NCI-H2107 treated with DMSO at 0.1 percent for 48 hours (cell line): Measurements from ENCODE around the gene CHRNA3.
"Not testable (repeated sequence)": the region's sequence is repeated elsewhere in the genome, so short reads cannot be mapped to it uniquely, and the experiment has no call there.

ENCODE experiments used
- DNase-seq: peaks from one replicate; lab custom pipeline; 2025; ENCODE audit not compliant: unreplicated experiment; lab: John Stamatoyannopoulos, UW

CHRNA3 gene

GRCh38 chr15:78618490-78618934, 2.3 kb downstream of the CHRNA3 start:
- DNase-seq = peak; percentile 58

DNA sequence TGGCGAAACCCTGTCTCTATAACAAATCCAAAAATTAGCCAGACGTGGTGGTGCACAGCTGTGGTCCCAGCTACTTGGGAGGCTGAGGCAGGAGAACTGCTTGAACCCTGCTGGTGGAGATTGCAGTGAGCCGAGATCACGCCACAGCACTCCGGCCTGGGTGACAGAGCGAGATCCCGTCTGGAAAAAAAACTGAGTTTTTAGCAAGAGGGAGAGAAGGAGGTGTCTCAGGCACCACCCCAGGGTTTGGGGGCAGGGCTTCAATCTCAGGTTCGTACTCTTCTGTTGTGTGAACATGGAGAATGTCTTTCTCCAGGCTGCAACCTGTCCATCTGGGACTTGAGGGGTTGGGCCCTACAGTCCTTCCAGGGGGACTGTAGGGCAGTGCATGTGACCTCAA, 2.7 kb downstream of the CHRNA3 start:
- DNase-seq = no peak

GRCh38 chr15:78617516-78617915, 3.3 kb downstream of the CHRNA3 start:
- DNase-seq = no peak

DNA sequence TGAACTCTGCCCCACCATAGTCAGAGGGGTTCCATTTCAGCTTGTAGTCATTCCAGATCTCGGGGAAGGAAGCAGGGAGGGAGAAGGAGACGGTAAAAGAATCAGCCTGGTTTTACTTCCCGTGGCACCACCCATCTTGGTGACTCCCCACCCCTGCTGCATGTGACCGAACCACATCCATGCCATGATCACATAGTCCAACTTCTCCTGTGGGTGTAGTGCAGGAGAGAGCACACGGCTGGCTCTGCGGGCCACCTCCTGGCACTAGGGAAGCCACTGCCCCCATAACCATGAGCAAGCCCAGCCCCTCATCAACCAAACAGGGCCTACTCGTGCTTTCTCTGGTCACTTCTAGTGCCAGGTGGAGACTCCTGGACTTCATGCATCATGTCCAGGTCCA, 3.7 kb downstream of the CHRNA3 start:
- DNase-seq = no peak

DNA sequence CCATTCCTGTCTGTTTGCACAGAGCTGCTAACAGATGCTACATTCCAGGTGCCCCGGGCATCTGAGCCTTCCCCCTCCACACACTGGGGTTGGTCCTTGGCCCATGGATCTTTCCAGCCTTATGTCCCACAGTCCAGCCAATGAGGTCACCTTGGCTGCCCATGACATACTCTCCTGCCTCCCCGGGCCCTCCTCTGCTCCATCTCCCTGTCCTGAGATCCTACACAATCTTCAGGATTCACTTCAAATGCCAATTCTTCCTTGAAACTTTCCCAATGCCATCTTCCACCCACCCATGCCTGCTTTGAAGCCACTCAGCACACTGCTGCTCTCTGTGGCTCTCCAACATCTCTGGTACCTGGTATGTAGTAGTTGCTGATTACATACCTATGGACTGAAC, 4.3 kb downstream of the CHRNA3 start:
- DNase-seq = no peak

- no peak for DNase-seq
Measured at GRCh38 chr15:78615151-78615589, 5.6 kb downstream of the CHRNA3 start.

- DNase-seq = no peak
Measured at GRCh38 chr15:78614021-78614420, 6.8 kb downstream of the CHRNA3 start.

- DNase-seq = not testable (repeated sequence)
Measured at GRCh38 chr15:78609551-78609950, 11.2 kb downstream of the CHRNA3 start.

GRCh38 chr15:78605680-78606079, 15.1 kb downstream of the CHRNA3 start:
- no peak for DNase-seq

DNA sequence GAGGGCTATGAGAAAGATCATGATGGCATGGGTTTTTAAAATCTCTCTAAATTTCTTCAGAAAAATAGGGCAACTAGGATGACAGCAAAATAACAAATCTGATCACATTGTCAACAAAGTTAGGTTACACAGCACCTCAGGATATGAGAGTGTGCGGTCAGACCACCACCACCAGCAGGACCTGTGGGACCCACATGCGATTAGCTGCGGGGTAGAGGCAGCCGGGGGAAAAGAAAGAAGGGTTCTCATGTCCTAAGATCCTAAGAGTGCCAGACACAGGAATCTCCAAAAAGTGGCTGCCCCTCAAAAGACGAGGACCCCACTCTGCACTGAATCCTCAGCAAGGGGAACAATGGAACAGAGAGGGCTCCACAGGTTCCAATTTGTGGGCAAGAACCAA, 15.6 kb downstream of the CHRNA3 start:
- DNase-seq = no peak

DNA sequence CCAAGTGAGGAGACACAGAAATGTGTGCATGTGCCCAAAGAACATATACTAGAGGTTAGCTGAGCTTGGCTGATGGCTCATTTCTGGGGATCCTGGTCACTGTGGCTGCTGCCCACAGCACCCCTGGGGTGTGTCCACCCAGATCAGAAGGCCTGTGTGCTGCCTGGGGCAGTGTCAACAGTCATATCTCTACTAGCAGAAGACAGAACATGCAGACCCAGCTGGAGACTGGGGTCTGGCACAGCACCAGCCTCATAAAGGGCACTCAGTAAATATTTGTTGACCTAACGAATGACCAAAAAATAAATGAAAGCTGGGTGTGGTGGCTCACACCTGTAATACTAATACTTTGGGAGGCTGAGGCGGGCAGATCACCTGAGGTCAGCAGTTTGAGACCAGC, 16.4 kb downstream of the CHRNA3 start:
- DNase-seq = no peak

DNA sequence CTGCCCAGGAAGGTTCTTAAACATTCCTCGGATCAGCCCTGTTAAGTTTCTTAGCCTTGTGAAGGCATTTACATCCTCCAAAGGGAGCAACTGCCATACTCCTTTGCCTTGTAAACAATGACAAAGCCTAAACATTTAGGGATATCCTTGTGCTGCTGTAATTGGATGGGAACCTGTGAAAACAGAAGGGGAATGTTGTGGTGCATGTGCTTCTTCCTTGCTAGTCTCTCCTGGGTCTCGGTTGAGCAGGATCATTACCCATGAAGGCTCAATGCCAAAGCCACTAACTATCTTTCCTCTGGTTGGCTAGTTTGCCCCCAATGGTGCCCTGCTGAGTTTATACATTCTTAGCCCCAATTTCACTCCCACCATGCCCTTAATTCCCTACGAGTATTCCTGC, 17.3 kb downstream of the CHRNA3 start:
- no peak for DNase-seq

GRCh38 chr15:78599189-78599588, 21.6 kb downstream of the CHRNA3 start:
- DNase-seq = no peak

DNA sequence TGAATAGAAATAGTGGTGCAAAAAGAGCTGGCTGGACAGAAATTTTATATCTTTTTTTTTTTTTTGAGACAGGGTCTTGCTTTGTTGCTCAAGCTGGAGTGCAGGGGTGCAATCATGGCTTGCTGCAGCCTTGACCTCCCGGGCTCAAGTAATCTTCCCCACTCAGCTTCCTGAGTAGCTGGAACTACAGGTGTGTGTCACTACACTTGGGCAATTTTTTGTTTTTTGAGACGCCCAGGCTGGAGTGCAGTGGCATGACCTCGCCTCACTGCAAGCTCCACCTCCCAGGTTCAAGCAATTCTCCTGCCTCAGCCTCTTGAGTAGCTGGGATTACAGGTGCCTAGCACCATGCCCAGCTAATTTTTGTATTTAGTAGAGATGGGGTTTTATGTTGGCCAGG, 22.4 kb downstream of the CHRNA3 start:
- no peak for DNase-seq

DNA sequence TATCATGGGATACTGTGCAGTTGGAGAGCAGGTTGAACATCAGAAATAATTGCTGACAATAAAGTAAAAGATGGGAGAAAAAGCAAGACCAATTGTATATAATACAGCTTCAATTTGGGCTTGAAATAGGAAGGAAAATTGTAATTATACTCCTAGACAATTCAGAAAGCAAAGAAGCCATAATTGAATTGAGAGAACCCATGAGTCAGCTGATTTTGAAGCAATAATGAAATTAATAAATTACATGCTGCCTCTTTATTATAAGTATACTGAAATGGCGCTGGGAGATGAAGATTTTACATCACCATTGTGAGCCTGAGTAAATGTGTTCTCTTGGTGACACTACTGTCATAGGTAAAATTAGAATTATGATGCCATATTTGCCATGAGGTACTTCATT, 23.2 kb downstream of the CHRNA3 start:
- DNase-seq = no peak

GRCh38 chr15:78574944-78575343, 45.9 kb downstream of the CHRNA3 start:
- no peak for DNase-seq

DNA sequence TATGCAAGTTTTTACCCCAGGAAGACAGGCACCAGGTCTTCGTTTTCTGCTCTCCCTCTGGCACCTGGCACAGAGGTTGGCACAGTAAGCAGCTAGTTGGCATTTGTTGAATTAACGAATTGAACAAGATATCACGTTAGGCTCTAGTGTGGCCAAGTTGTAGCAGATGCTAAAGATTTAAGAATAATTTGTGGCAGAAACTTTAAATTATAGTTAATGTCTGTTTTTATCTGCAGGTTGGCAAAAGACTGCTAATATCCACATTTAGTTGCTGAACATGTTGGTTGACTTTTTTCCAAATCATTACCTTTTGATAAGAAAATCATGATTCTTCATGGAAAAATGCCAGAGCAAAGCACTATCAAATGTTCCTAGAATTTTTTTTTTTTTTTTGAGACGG, 47.4 kb downstream of the CHRNA3 start:
- no peak for DNase-seq

DNA sequence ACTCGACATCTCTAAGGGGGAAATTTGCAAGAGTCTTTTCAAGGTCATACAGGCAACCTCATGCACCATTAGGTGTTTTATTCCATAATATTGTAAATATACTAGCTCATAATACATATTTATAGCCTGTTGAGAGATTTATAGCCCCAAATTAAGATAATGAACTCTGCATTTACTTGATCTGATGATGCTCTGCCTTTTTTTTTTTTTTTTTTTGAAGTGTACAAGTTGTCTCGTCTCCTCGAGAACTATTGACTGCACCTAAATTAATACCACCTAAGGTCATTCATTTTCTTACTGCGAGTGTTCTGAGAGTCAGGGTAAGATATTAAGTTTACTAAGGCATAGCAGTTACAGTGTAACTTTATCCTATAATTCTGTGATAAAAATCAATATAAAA, 49.4 kb downstream of the CHRNA3 start:
- no peak for DNase-seq

DNA sequence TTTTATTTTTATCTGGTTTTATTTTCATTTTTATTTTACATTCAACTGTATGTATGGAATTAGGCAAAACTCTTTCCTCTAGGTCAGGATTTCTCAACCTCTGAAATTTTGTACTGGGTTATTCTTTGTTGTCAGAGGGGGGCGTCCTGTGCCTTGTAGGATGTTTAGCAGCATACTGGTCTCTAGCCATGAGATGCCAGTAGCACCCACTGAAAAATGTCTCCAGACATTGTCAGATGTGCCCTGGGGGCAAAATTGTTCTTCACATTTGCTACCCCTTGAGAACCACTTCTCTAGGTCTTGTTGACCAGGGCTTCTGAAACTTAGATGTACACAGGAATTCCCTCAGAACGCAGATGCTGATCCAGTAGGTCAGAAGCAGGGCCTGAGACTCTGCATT, 50.1 kb downstream of the CHRNA3 start:
- DNase-seq = no peak

DNA sequence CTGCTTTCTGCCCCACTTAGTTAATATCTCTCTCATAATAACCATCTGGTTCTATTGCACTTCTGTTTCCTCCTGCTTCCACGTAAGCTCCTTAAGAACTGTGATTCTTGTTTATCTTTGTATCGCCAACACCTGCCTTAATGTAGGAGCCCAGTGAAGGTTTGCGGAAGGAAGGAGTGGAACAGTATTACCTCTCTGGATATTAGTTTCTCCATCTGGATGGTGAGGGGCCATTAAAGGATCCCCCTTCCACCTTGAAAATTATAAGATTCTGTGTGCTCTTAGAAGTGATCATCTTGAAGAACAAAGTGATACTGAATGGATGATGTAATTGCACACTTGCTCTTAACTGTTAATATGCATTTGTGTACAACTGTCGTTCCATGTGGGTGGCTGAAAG, 53.3 kb downstream of the CHRNA3 start:
- DNase-seq = peak; percentile 22

DNA sequence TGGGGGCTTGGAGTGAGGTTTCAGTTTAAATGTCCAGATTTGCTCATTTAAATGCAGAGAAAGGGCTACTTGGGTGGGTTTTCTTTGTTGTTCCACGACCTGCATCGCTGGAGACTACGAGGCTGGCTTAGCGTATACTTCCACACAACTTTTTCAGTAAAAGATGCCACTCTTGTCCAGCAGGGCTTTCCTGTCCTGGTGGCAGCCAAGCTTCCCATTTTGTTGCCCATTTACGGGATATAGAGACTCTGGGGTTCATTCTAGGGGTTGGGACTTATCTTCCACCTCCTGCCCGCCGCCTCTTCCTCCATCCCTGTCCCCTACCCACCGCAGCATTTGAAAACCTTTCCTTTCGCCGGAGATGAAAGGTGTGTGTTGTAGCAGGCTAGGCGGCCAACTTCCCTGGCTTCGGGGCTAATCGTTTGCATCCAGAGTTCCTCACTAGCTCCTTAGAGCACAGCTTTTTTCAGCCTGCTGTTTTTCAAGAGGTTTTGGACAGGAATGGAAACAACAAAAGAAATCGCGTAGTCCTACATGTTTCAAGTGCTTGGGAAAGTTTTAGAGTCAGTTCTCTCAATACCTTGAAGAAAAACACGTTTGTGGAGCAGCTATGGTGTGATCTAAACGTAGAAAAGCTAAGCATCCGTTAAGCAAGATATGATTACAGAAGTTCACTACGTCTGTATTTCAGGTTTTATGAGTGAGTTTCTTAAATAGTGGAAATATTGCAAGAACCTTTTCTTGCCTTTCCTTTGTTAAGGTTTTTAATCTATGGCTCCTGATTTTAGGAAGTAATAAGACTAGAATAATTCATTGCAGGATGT, 54.6 kb downstream of the CHRNA3 start:
- no peak for DNase-seq

DNA sequence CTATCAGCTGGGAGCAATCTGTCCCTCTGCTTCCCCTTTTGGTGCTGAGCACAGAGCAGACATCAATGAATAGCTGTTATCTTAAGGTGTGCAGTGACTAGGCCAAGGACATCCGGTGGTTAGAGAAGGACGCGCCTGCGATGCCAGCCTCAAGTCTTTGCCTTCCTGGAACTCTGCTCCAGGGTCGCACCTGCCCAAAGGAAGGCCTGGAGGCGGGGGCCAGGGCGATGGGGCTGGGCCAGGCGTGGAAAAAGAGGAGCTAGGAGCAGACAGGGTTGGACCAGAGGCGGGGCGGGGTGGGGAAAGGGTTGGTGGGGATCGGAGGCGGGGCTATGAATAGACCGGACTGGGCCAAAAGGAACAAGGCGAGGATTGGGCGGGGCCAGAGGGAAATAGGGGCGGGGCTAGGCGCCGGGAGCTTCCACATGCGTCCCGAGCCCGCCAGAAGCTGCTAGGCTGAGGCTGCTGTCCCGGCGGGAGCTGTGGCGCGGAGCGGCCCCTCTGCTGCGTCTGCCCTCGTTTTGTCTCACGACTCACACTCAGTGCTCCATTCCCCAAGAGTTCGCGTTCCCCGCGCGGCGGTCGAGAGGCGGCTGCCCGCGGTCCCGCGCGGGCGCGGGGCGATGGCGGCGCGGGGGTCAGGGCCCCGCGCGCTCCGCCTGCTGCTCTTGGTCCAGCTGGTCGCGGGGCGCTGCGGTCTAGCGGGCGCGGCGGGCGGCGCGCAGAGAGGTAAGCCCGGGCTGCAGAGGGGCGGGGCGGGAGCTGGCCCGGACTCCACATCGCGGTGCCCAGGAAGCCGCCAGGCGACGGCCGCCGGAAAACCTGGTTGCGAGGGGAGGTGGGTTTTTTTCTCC, 55.5 kb downstream of the CHRNA3 start, which contains the start of gene CHRNA5:
Gene CHRNA5 (plus strand): TSS at position 424 of the 854 bp plus-strand sequence. CDS start 200 bp downstream, at position 624.
- DNase-seq = peak; percentile 68
